Keratinocyte (primary cell): ENCODE measurements around the gene RAB3IL1.

Experiments used
- CTCF ChIP-seq, 3 experiments: IDR thresholded peaks in 1 of 3; conservative IDR thresholded peaks in 1 of 3; optimal IDR thresholded peaks in 1 of 3; 2 replicates in 2 of 3; 3 replicates in 1 of 3; pipeline versions ENCODE3 to v1.5.1; 2011; ENCODE audit warnings: low read length in 3 of 3, mild to moderate bottlenecking in 3 of 3, moderate library complexity in 2 of 3, control low read depth in 1 of 3, inconsistent platforms in 1 of 3; ENCODE audit not compliant: insufficient read depth in 2 of 3; ENCODE audit errors: extremely low read depth in 1 of 3
- EZH2 ChIP-seq: IDR thresholded peaks from one replicate; pipeline ENCODE4 v1.6.1; 2012; ENCODE audit warnings: inconsistent platforms, mild to moderate bottlenecking, low read length, moderate library complexity

GRCh38 chr11:61892085-61892370 lies 25.3 kb downstream of the RAB3IL1 start:
- TF ChIP-seq CTCF (optimal IDR thresholded peaks at IDR 0.05 in 1 of 3, IDR thresholded peaks at IDR 0.05 in 1 of 3, conservative IDR thresholded peaks at IDR 0.05 in 1 of 3; ENCODE audit: extremely low read depth in 1 of 3, insufficient read depth in 2 of 3, low read length in 3 of 3) (no peak), EZH2 (no peak)
